Activated T-cell treated with anti-CD3 and anti-CD28 coated beads for 1 hour (primary cell): ENCODE data around the gene CLEC4F.

Source experiments
- DNase-seq: peaks from one replicate; pipeline ENCODE4 v3.0.0-alpha.2; 2020; ENCODE audit warnings: low read depth

CLEC4F gene, protein sequence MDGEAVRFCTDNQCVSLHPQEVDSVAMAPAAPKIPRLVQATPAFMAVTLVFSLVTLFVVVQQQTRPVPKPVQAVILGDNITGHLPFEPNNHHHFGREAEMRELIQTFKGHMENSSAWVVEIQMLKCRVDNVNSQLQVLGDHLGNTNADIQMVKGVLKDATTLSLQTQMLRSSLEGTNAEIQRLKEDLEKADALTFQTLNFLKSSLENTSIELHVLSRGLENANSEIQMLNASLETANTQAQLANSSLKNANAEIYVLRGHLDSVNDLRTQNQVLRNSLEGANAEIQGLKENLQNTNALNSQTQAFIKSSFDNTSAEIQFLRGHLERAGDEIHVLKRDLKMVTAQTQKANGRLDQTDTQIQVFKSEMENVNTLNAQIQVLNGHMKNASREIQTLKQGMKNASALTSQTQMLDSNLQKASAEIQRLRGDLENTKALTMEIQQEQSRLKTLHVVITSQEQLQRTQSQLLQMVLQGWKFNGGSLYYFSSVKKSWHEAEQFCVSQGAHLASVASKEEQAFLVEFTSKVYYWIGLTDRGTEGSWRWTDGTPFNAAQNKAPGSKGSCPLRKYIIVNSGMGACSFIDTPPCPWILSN

DNA sequence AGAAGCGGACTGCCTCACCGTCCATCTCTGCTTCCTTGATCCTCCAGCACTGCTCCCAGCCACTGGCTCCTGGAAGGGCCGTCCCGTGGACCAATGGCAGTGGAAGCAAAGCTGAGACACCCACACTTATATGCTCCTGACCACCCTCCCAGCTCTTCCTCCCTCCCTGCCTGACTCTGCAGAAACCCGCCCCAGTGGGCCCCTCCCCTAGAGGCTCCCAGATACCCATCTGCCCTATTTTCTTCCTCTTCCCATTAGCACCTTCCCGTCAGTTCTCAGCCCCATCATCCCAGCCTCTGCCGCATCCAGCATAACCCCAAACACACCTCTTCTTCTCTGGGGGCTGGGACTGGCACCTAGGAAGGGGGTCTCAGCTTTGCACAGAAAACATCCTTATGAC, at the start of gene CLEC4F:
Gene CLEC4F, minus strand, starts transcription at position 101 of the 400 bp plus-strand sequence. Its CDS starts 76 bp downstream, at position 25.
- no peak for DNase-seq

DNA sequence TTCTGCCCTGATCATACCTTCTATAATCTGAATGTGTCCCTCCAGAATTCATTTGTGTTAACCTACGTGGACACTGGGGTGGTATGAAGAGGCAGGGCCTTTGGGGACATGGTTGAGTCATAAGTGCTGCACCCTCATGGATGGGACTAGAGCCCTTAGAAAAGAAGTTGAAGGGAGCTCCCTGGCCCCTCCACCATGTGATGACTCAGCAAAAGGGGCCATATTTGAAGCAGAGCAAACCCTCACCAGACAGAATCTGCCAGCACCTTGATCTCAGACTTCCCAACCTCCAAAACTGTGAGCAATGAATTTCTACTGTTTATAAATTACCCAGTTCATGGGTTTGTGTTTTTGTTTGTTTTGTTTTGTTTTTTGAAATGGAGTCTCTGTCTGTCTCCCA, 48.6 kb upstream of the CLEC4F start:
- no peak for DNase-seq

DNA sequence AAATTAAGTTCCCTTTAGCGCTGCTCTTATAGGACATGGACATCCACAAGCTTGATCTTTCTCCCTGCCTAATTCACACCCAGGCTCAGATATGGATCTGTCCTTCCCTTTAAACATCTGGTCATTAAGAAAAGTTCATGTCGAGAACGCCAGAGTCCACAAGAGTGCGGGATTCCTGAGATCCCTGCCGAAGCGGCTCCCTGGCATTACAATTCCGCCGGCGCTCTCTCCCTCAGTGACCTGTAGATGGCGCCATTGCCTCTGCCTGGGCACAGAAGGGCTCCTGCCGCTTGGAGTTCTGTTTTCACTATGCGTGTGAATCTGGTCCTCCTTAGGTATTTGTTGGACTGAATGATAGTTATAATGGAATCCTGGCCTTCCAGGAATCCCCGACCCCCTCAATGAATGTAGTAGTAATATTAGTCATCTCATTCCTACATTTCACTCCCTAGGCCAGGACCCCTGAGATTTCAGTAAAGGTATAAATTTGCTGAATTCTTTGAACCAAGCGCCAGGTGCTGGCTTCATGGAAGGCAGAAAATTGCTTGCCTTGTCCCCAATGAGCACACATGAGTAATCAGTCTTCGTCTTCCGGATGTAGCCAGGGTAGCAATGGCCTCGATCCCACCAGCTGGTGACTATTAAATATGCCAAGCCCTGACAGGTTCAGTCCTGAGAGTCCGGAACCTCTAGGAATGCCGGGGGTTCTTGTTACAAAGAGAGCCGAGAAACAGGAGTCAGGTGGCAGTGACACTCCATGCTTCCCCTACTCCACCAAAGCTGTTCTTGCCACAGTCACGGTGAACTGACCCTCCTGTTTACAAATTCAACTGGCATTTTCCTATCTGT, 41.6 kb upstream of the CLEC4F start:
- peak; percentile 59 for DNase-seq

DNA sequence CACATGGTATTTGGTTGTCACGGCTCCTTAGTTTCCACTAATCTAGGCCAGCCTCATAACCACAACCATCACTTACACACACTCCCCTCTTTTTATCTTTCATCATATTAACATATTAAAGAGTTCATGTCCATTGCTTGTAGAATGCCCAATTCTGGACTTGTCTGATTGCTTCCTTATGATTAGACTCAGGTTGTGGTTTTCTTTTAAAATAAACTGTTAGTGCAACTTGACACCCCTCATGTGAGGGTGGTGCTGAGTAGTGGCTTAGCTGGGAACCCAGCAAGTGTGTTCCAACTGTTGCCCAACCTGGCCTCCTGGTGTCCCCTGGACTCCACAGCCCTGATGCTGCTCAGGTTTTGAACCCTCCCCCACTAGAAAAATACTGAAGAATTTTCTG, 35.3 kb upstream of the CLEC4F start:
- no peak for DNase-seq

DNA sequence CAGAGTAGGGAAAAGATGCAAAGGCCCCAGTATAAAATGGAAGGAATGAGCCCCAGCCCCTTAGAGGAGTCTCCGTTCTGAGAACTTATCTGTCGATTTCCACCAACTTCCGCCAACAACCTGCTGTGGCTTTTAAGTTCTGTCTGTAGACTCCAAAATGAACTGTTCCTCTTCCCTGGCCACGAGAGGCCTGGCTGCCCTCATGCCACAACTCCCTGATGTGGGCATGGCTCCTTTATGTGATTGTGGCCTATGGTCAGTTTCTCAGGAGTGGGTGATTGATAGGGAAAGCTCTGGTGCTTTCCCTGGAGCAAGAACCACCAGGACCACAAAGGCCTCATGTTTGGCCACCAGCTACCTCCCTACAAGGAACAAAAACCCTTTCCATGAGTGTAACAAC, 34.0 kb upstream of the CLEC4F start:
- no peak for DNase-seq

DNA sequence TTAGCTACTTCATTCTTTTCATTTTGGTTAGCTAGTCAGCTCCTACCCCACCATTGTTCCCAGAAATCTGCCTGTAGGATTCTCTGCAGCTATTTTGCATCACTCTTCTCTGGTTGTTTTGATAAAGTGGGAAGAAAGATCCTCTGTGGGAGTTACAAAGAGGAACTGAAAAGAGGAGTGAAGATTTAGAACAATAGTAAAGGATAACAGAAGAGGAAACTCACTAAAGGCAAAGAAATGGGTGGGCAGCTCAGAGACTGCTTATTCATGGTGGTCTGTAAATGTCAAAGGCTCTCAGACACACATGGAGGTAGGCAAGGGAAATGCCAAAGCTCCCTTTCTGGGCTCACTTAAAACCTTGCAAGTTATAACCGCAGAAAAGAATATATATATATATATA, 32.4 kb upstream of the CLEC4F start:
- DNase-seq = no peak

DNA sequence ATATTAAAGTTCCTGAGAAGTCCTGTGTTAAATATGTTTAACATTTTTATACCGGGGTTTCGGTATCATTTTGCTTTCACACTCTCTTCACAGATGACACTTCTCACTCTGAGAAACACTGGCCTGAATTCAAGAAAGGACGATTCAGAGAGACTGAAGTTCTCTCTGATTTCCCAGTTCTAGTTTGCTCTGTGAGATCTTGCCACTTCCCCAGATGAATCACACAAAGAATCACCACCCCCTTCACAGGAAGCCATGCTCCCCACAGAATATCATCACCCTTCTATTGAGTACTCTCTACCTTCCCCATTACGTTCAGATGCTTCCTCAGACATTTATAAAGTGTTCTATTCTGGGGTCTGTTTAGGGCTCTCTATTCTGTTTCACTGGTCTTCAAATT, 31.3 kb upstream of the CLEC4F start:
- DNase-seq = no peak

DNA sequence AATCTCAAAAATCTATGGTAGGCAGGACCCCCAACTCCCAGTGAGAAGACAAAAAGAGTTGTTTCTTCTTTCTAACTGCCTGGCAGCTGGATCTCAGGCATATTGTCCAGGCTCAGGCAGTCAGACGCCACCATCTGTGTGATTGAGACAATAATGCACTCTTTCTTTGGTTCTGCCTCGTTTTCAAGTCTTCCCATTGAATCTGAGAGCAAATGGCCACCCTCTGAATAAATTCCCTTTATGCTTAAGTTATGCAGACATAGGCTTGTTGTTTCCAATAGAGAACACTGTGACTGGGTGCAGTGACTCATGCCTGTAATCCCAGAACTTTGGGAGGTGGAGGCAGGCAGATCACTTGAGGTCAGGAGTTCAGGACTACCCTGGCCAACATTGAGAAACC, 30.5 kb upstream of the CLEC4F start:
- DNase-seq = no peak

DNA sequence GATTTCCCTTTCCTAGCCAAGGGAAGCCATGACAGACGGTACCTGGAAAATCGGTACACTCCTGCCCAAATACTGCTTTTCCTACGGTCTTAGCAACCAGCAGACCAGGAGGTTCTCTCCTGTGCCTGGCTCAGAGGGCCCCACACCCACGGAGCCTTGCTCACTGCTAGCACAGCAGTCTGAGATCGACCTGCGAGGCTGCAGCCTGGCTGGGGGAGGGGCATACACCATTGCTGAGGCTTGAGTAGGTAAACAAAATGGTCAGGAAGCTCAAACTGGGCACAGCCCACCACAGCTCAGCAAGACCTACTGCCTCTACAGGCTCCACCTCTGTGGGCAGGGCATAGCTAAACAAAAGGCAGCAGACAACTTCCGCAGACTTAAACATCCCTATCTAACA, 22.0 kb upstream of the CLEC4F start:
- no peak for DNase-seq

DNA sequence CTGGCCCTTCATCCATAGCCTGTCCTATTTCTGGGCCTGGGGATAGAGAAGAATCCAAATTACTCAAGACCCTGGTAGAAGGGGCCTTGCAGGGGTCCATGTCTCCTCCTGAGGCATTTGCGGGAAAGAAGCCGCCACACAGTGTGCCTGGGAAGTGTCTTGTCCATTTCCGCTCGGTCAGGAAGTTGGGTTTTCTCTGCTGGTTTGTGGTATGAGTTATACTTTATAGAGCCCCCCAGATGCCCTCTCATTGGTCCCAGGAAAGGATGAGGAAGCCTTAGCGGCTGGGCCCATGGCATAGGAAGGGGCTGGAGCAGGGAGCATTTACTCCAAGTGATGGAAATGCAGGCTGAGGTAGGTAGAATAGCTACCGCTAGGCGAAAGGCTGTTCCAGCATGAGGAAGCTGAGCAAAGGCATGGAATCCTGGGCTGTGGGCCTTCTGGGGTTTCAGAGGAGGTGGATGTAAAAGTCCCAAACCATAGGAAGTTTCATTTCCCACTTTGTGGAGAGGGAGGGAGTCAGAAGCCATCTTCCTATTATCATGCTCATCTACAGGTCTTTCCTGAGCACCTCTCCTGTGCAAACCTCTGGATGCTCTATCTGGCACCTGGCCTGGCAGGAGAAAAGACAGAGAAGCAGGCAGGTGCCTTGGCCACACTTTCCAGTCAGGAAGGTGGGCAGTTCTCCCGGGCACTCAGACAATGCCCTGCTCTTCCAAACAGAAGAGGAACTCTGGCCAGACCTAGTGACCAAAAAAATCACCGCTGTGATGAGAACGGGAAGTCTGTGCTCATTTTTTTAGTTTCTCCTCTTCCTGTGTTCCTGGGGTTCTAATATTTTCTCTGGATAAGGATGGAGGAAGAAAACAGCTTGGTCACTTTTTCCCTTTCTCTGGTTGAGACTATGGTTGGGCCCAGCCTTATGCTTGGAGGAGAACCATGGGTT, 17.9 kb upstream of the CLEC4F start:
- no peak for DNase-seq

DNA sequence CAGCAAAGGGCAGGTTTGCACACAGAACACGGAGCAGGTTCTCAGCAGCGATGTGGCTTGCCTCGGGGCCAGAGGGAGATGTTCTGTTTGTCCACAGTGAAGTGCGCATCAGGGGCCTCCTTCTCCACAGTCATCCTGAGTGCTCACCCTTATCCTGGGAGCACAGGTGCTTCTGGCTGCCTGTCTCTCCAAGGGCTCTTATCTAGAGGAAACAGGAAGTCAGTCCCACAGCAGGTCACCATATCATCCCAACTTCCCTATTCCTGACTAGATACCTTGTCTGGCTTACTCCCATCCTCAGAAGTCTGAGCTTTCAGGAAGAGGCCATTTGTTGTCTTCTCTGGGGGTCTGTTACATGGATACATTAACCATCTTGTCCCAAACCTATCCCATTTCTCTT, 15.2 kb upstream of the CLEC4F start, which contains the start of gene CD207:
Gene CD207, minus strand, starts transcription at position 174 of the 400 bp plus-strand sequence. Its CDS starts 40 bp downstream, at position 134.
- no peak for DNase-seq

DNA sequence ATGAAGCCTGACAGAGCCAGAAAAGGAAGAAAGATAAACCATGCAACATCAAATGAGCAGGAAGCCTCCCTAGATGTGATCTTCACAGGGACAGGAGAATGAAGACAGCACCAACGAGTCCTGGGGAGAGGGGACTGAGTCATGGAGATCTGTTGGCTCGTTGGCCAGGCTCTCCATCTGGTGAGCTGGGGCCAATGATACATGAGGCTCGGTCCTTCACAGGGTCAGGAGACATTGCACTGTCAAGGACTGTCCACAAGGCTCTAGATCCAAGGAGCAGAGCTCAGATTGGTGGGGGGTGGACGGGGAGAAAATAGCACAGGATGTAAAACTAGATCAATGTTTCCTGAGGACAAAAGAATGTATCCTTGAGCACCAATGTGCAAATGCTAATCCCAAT, 14.5 kb upstream of the CLEC4F start:
- no peak for DNase-seq

DNA sequence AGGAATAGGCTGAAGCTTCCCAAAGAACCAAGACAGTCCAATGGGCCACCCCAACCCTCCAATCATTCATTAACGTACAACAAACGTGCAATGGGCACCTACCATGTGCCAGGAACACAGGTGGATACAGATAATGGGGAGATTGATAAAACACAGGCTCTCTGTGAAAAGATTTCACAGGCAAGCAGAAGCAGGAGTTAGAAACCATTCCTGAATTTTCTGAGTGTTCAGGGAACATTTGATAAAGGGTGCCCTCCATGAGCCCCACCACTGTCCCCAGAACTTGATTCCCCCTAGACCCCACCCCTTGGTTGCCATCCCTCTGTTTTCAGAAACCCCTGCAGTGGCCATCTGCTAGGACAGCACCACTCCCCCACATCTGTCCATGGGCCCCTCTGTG, 13.7 kb upstream of the CLEC4F start:
- no peak for DNase-seq

DNA sequence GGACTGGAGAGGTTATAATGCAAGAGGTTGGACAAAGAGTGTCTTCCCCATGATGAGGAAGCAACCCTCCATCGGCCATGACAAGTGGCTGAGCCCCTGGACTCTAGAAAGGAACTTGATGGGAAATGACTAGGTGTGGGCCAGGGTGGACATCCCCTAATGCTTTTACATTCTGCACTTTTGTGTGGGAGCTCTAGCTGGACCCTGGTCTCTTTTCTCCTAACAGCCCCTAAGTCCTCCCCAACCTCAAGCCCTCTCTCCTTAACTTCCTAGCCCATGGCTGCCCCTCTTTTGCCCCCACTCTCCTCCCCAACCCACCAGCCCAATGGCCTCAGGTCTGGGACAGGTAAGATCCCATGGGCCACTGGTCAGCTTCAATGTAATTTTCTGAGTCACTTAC, 12.8 kb upstream of the CLEC4F start:
- DNase-seq = no peak

DNA sequence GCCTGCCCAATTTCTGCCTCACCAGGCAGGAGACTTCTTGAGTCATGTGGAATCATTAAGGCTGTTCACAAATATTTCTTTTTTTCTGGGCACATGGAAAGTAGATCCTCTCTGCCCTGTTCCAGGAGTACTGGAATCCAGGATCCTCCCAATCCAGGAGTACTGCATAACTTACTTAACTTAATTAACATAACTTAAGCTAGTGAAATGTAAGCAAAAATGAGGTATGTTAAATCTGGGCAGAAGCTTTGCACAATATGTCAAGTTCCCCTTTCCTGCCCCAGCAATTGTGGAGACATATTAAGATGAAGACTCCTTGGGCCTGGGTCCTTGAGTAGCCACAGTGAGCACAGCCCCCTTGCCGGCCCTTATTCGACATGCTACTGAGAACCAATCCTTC, 12.0 kb upstream of the CLEC4F start:
- DNase-seq = no peak

DNA sequence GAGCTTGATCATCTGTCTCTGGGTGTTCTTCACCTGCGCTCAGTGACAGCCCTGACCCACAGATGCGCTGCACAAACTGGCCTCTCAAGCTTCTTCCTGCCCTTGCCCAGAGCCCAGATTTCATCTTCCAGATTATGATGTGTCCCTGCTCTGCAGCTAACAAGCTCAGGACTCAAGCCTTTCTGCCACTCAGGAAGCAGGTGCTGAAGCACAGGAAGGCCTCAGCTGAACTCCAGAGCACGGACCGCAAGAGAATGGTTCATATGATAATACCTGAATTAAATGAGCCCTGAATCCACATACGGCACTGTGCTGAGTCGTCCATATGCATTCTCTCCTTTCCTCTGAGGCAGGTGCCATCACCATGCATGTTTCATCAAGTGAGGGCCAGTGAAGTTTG, 11.5 kb upstream of the CLEC4F start:
- DNase-seq = no peak

DNA sequence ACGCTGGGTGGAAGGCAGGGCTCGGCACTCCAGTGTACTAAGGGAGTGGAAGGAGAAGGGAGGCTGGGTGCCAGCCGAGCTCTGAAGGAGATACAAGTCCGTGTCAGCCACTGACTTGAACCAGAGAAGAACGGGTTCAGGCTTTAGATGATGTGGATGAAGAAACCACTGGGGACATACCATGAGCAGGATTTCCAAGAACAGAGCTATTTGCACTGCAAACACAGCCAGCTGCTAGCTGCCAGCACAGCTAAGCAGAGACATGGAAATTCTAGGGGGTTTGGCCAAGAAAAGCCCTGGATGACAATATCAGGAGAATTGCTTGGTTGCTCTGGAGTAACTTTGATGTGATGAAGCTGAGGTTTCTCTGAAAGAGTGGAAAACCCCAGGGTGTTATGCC, 10.0 kb upstream of the CLEC4F start:
- DNase-seq = no peak

DNA sequence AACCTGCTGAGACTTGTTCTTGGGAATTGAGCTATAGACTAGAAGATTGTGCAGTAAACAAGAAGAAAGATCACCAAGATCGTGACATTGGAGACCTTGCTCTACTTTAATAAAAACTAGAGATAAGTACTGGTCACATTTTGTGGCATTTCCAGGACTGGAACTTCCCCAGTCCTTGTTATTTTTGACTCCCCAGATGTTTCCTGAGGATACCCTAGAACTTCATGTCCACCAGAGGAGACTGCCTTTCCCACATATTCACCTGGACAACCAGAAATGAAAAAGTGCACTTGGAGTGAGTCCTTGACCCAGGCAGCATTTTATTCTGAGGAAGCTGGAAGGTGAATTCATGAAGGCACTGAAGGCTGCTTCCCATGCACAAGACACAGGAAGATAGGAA, 9.5 kb upstream of the CLEC4F start:
- DNase-seq = no peak

DNA sequence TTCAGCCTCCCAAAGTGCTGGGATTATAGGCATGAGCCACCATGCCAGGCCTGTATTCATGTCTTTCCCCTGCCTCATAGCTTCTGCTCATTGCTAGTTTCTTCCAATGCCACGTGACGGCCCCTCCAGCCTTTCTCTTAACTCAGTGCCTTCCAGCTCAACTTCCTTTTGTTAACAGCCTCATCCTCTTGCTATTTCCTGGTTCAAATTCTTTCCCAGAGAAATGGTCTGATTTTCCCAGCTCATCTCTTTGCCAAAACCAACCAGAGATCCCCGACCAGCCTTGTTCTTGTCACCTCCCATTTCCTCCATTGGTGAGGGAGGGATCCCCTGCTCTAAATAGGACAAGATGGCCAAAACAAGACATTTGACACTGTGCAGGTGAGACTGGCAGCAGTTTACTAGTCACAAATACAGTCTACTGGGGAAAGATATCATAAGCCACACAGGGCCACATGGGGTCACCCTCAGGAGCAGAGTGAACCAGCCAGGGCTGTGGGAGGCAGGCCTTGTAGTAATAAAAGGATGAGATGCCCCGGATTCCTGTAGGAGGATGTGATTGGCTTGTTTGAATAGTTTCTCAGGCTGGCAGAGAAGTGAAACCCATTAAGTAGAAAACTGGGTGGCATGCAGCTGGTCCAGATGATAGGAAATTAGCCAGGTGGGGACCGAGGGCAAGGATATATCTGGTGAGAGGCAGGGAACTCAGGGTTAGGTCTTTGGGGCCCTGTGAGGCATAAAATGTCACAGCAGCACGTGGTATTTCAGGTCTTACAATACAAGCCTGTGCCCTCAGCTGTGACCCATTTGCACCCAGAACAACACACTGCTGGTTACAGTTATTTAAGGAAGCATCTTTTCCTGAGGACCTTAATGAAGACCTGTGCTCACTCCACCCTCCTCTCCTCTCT, 8.8 kb upstream of the CLEC4F start:
- DNase-seq = no peak

DNA sequence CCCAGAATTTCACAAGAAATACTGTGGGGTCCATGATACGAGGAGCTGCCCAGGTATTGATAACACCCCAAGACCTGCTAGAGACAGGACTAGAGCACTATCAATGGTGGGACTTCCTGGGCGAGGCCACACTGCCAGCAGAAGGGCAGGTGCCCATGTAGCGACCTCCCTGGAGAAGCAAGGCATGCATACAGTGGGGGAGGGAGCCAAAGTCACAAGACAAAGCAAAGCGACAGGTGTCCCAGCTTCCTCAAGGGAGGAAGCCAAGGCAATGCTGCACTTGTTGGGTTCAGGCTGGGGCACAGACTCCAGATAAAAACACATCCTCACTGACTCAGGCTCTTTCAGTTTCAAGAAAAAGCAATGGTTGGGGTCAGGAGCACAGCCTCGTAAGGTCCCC, 7.7 kb upstream of the CLEC4F start:
- no peak for DNase-seq

DNA sequence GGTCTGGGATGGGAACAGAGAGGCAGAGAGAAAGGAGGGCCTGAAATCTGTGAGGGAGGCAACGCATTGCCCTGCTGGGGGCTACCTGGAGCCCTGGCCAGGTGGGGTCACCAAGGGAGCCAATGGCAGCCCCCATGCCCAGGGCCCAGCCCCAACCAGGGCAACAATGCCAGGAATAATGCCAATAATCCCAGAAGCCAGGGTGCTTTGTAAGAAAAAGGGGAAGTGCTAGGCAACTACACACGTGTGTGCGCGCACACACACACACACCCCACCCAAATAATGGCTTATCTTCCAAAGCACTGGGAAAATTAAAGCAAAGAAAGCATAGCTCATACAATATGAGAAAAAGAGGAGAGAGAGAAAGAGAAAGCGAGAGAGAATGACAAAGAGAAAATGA, 7.0 kb upstream of the CLEC4F start:
- no peak for DNase-seq
